Prostate gland (tissue), 2 donors: ENCODE measurements around the gene SERAC1.

ENCODE experiments used
- CTCF ChIP-seq, 4 experiments: fragments of 200-600 bp in 2 of 4; fragments of 450-650 bp in 2 of 4; sonication (generic) in 2 of 4; IDR thresholded peaks; 1 replicate in 3 of 4; 2 replicates in 1 of 4; pipeline ENCODE4 v1.5.1; 2016 to 2019; ENCODE audit warnings: antibody characterized with exemption in 4 of 4, mild to moderate bottlenecking in 2 of 4, moderate library complexity in 2 of 4
- POLR2A ChIP-seq: fragments of 450-650 bp; IDR thresholded peaks from one replicate; pipeline ENCODE4 v1.6.1; 2016; ENCODE audit warnings: antibody characterized with exemption, mild to moderate bottlenecking
- POLR2AphosphoS5 ChIP-seq: sonication (generic); formaldehyde crosslinking; IDR thresholded peaks from one replicate; pipeline ENCODE4 v1.6.1; 2017; ENCODE audit warnings: antibody characterized with exemption

GRCh38 chr6:158073776-158074175, 94.3 kb downstream of the SERAC1 start:
- TF ChIP-seq POLR2A (no peak), CTCF (IDR thresholded peaks at IDR 0.05) (no peak), POLR2AphosphoS5 (no peak)
